Measurements from ENCODE around the gene P3H2.

Gene P3H2

DNA sequence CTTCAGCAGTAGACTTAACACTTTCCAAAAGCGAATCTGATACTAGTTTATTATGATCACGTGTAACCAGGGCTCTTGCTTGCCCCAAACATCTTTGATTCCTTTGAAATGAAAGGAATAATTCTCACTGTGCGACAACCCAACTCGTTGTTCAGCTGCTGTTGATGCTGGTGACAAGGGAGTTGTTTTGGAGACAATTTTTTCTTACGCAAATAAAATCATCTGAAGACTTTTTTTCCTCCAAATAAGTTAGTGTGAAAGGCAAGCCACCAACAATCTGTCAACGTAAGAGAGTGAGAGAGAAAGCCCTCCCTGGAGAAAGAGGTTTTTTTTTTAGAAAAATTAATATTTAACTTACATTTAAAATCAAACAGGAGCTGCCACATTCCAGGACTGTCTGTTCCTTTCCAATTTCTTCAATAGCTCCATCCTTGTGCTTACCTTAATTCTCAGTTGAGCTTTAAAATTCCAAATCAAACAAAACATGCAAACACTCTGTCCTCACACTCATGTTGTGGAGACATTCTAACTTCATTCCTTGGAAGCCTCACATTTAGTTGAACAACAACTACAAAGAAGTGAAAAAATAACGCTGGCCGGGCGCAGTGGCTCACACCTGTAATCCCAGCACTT lies 4.9 kb upstream of the P3H2 start:
- no peak for DNase-seq

DNA sequence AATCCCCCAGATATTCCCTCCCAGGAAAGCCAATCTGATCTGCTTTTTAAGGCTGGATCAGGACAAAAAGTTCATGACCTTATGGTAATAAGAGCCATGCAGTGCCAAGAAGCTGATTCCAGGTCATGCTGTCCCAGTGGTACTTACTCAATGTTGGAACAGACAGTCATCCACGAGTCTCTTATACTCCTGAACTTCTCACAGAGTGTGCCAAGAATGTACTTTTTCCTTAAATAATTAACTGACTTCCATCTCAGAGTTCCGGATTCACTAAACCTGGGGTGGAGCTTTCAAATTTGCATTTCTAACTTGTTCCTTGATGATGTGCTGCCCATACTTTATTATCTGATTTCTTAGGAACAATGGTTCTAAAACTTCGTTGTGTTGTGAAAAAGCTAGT lies 3.4 kb upstream of the P3H2 start:
- DNase-seq, result no peak

DNA sequence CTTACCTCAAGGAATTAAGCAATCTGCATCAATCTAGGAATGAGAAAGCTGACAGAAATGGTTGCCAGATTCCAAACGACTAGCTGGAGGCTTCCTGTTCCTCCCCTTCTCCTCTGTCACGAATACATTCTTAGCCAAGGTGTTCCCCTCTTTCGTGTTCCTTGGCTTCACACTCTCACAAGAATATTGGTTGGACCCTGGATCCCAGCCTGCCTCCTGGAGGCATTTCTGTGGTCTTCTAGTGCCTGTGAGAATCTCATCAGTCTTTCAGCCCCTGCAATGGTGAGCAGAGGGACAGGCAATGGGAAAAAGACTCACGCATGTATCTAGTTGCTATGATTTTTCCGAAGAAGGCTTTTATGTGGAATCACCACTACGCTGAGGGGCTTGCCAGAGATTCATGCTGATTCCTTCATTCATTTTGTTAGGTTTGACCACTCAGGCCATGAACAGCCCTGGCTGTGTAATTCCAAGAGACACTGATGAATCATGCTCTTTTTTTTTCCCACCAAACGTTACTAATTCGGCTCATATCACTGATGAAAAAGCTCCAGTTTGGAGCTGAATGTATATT lies 1.6 kb upstream of the P3H2 start:
- no peak for DNase-seq

DNA sequence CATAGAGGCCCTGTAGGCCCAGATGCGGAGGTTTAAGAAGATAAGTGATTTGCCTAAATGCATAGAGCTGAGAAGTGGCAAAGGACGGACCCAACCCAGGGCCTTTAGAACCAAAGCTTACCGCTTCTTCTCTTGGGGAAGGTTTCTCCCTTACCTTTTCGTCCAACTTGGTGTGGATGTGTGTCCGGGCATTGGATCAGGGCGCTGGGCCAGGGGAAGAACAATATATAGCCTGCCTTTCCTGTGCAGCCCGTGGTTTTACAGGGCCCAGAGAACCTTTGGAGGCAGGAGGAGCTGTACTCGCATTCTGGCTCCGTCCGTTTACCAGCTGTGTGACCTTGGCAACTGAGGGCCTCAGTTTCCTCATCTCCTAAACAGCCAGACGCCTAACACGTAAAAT lies 686 bp upstream of the P3H2 start:
- DNase-seq, result no peak

DNA sequence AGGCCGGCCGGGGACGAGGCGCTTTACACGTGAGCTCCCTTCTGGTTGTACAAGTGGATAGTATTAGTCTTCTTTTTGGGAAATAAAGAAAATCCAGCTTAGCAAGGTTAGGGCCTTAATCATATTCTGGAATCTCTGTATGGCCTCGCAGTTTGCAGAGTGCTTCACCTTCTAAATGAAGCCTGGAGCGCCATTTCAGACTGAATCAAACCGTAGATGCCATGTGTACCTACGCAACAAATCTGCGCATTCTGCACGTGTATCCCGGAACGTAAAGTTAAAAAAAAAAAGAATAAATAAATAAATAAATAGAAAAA lies 322 bp upstream of the P3H2 start:
- DNase-seq, result no peak

DNA sequence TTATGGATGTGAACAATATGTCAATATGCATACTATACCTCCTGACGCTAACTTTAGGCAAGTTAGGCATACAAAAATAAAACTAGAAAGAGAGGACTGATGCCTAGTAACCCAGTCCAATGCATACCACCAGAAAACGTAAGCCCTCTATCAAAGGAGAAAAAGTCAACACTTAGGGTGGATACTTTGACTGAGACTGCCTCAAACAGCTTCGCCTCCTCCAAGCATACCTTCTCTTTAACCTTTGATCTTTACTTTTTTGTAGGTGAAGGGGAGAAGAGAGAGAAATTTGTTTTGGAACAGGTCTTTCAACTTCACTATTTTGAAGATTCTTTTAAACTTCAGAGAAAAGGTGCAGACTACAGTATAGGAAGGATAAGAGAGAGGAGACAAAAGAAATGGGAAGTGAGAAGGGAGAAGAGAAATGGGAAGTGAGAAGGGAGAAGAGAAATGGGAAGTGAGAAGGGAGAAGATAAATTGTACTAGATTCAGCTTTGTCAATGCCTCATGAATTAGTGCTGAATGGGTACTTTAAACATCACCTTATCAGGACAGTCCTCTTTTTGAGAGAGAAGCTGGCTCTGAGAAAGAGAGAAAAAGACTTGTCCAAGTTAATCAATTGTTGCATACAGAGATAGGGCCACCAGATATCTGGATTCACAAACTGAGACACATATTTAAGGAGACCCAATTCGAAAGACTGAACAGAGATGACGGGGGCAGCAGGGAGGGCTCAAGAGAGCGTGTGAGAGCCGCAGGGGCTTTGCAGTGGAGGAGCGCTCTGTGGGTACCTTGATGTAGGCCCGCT lies 1.0 kb downstream of the P3H2 start:
- no peak for DNase-seq

DNA sequence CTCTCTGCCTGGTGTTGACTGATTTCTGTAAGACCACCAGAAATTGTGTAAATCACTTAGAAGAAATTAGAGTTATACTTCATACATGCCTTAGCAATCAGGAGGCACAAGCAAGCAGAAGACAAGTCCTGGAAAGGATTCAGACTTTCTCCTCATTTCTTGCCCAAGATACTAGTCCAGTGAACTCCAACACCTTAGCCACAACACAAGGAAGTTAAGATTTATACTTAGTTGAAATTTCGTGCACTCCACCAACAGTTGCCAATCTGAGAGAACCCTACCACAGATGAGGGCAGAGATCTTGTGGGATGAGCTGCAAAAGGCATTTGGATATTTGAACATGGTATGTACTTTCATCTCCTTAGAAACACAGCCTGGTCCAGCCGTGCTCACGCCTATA lies 2.3 kb downstream of the P3H2 start:
- DNase-seq, result no peak

DNA sequence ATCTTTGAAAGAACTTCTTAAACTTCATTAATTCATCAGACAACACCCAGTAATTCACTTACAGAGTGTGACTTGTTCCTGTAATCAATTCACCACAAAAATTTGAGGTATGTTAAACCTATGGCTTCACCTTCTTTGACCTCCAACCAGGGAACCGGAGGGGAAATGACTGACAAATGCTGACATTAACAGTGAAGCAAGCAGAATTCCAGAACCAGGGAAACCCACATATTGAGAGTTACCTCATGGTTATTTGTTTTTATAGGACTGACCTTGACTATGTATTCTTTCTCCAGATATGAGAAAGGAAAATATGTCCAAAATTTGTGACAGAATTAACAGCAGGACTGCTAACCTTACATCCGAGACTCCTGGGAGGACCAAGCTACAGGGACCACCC lies 2.7 kb downstream of the P3H2 start:
- no peak for DNase-seq

DNA sequence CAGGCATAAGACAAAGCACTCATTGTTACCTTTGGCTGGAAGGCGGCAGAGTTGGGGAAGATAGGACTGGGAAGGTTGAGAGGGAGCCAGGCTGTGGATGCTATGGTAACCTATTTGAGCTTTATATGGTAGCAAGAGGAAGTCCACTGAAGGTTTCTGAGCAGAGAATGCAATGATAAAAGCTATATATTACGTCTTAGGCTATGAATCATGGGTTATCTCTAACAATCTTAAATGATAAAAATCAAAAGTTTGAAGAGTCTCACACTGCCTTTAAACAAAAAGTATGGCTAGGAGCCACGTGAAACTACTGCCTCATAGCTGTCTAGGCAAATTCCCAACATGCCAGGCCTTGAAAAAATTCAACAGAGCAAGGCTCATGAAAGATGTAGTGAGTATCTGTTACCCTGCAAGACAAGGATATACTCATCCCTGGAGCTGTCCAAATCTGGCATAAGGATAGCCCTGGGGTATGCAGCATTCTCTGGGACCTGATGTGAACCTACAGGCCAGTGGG lies 4.1 kb downstream of the P3H2 start:
- DNase-seq, result no peak

DNA sequence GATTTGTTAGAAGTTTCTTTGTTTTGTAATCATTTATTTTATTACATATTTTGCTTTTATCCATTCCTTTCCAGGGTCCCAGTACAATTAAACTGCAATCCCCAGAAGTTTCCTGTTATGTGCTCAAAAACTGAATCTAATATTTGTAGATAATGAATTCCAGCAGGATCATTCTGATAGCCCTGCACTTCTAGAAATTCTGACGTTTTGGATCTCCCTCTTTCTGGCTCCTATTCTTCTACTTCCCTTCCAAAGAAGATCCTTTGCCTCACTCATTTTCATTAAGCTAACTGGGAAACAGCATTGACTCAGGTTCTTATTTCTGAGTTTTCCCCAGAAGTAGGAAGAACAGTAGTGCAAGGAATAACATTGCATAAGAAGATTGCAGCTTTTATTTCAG lies 9.9 kb downstream of the P3H2 start:
- DNase-seq, result no peak

DNA sequence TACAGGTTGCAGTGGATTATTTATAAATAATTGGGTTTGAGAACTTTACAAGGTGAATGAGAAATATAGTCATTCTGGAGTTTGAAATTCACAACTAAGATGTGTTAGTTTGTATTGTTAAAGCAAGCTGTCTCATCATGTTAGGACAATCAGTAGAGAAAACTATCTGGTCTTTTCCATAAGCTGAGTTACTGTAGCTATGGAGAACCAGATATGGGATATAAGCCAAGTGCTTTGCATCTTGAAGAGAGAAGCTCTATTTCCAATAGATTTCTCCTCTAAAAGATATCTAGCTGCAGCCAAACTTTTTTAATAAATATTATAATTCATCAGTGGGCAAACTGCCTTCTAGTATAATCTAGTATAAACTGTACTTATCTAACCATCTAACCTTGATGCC lies 11.3 kb downstream of the P3H2 start:
- no peak for DNase-seq

DNA sequence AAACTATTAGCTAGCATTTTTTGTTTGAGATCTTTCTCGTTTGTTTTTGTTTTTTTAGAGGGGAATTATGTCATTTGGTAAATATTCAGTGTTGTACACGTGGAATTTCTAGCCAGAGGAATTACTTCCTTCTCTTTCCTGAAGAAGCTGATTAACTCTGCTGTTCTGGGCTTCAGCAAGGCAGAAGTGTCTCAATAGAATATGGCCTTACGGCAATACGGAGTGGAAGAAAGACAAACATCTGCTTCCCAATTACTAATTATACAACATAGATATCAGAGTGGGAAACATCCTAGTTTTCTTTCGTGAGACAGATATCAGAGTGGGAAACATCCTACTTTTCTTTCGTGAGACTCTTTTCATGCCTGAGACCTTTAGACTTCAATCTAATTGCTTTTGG lies 11.9 kb downstream of the P3H2 start:
- DNase-seq, result no peak

DNA sequence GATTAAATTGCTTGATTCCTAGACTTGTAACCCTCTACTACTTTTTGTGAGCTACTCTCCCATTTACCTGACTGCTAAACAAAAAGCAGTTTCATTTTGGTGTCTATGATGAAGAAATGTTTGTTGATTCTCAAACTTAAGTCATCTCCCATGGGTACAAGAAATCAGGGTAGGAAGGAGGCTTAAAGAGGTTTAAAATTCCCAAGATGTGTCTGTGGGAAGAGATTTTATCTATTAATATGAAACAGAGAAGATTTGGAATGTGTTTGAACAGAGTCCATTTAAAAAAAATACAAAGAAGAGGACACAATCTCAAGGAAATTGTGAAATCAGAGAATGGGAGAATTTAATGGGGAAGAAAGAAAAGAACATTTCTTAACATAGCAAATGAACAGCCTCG lies 14.8 kb downstream of the P3H2 start:
- no peak for DNase-seq

DNA sequence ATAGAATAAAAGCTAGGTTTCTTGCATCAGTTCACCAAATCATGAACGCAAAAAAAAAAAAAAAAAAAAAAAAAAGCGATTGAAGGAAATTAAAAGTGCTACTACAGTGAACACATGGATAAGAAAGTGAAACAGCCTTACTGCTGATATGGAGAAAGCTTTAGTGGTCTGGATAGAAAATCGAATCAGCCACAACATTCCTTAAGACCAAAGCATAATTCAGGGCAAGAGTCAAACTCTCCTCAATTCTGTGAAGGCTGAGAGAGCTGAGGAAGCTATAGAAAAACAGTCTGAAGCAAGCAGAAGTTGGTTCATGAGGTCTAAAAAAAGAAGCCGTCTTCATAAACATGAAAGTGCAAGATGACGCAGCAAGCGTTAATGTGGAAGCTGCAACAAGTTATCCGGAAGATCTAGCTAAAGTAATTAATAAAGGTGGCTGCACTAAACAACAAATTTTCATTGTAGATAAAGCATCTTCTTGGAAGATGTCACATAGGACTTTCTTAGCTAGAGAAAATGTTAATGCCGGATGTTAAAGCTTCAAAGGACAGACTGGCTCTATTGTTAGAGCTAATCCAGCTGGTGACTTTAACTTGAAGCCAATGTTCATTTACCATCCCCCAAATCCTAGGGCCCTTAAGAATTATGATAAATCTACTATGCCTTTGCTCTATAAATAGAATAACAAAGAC lies 19.2 kb downstream of the P3H2 start:
- DNase-seq, result peak; percentile 16

DNA sequence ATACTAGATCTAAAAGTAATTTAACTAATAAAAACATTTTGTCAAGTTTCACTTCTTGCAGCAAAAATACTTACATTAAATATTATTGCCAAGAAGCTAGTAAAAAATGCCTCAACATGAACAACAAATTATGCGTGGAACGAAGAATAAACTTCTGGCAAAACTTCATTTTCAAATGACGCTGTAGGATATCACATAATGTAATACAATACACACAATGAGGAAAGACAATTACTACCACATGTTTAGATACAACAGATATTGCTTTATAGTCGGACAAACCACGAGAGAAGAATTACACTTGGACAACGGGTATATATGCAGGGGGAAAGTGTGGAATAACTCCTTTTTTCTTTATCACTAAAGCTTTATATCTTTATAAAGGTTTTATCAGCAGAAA lies 21.6 kb downstream of the P3H2 start:
- DNase-seq, result no peak

DNA sequence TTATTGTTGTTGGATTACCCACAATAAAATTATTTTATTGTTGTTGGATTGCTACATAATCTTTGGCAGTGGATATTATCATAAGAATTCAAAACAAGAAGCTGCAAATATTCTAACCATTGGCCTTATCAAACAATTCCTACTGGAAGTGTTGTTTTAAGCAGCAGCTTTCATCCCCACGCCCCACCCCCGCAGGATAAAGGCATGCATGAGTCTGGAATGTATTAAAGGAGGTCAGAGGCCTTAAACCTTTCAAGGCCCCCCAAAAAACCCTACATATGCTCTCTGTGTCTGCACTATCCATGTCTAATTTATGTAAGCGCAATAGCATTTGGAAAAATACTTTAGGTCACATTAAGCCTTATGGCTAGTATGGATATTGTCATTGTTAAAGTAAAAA lies 23.1 kb downstream of the P3H2 start:
- no peak for DNase-seq

DNA sequence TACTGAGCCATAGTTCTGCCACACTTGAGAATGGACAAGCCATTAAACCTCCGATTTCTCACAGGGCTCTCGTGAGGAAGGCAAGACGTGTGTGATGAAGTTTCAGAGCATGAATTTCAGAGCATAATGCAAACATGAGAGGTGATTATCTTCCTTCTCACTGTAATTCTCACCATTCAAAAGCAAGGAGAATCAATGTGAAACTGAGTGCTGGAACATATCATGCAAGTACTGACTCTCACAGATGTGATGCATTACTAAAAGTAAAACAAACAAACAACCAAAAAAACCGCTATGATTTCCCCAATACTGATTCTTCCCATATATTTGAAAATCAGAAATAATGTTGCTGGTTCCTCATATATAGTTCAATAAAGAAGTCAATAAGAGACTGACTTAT lies 23.7 kb downstream of the P3H2 start:
- no peak for DNase-seq

DNA sequence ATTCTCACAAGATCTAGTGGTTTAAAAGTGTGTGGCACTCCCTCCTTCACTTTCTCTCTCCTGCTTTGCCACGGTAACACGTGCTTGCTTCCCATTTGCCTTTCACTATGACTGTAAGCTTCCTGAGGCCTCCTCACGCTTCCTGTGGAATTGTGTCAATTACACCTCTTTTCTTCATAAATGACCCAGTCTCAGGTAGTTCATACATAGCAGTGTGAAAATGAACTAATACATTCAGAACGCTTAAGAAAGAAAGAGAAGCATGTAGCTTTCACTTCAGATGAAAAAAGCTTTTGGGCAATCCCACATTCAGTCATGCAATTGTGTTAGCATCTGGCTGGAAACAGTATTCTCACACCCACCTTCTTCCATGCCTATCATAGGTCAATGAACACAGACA lies 24.4 kb downstream of the P3H2 start:
- DNase-seq, result no peak

DNA sequence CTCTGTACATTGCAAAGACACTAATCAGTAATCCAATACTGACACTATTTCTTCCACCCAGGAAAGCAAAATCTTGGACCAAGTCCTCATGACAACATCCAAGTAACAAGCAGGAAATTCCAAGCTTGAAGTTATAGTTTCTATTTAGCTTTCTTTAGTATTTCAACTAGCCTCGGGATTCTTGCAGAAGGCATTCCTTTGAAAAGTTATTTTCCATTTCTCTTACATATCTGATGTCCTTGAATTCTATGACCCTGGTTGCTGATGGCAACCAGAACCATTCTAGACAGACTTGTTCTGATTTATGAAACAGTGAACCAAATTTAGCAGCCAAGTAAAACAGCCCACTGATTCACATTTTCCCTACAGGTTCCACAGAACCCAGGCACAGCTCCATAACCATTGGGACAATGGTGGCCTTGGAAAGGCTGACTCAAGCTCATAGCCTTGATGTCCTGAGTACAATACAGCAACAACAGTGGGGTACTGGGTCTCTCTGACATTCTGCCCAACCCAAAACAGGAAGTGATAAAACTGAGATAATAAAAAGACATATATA lies 26.5 kb downstream of the P3H2 start:
- DNase-seq, result no peak

DNA sequence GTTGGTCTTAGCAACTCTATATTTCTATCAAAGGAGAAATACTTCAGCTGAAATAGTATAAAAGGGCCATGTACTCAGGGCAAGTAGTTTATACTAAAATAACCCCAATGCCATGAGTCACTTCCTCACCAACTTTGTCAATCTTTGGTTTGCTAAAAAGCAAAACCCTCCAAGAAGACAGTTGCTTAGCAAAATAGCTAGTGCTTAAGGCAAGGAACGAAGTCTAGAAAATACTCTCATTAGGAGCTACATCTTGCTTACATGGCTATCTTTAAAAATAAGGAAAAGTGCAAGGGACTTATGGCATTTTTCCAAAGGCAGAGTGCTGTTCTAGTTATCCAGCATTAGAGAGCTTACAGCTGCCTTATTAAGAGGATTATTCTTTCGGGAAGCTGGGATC lies 28.4 kb downstream of the P3H2 start:
- peak; percentile 16 for DNase-seq

DNA sequence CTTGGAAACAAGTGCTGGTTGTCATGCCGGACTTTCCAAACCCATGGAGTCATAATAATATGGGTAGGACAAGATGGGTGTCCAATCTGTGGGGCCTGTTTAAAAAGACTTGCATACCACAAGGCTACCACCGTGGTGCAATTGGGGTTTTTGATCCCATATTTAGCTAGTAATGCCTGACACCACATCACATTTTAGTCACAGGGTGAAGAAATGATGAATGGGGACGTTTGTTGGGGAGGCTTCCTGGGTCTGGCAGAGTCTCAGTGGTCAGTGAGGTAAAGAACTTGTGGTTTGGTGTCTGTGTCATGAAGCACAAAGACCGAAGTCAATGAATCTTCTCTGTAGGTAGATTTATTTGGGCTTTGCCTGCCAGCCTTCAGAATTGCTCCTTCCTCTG lies 31.0 kb downstream of the P3H2 start:
- no peak for DNase-seq

DNA sequence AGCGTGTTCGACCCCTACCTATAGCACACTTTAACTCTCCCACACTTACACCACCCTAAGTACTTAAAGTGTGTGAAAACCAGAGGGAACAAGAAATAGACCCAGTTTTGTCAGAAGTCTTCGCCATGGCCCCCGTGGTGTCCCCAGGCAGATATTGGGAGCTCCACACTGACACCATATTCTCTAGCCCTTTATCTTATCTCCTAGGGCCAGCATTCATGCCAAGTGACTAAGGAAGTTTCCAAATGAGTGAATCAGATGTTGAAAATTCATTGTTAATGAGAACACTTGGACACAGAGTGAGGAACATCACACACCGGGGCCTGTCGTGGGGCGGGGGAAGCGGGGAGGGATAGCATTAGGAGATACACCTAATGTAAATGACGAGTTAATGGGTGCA lies 31.8 kb downstream of the P3H2 start:
- DNase-seq, result no peak

DNA sequence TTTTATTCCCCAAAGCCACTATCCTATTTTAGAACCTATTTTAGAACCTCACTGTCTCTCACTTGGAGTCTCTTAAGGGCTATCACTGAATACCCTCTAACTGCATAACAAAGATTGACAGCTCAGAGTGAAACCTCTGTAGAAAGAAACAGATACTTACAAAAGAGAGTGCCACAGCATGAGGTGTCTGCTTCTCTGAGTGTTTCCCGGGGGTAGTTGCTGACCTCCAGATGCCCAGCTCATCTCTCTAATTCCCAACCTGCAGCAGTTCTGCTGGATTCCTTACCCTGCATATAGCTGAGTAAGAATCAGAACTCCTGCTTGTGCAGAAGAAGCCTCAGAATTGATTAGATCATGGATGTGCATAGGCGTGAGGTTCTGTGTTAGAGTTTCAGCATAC lies 34.5 kb downstream of the P3H2 start:
- DNase-seq, result no peak

DNA sequence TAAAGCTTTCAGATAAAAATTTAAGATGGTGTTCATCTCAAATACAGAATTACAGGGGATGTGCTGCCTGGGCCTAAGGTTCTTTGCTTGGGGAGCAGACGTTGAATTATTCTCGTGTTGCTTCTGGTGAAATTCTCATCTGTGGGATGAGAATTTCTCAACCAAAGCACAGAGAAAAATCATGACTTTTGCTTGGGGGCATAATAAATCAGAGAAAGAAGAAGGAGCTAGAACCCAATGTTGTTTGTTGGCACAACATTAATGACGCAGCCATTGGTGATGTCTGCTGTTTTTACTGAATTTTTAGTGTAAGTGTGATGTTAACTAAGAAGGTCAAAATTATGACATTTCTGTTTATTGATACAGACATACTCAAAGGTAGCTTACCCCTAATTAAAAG lies 35.7 kb downstream of the P3H2 start:
- no peak for DNase-seq
